MG63 (cell line): ENCODE measurements around the gene MARCHF4. TPM values are rescaled to one million over a fixed set of nuclear protein-coding genes. Genes with fewer than 3 reads are reported as not detected.
A peak's percentile ranks its signal among the peaks of the same experiment; 100 is the strongest.
"Not testable (repeated sequence)": the region's sequence is repeated elsewhere in the genome, so short reads cannot be mapped to it uniquely, and the experiment has no call there.

Experiments used
- DNase-seq: peaks from one replicate; pipeline ENCODE4 v3.0.0-alpha.2; 2020
- H3K27me3 ChIP-seq: fragments of 250-450 bp; sonication (Bioruptor Pico); 2 replicates; pipeline ENCODE4 v1.5.1; 2020; ENCODE audit warnings: mild to moderate bottlenecking, moderate library complexity
- H3K36me3 ChIP-seq: fragments of 250-450 bp; sonication (Bioruptor Pico); 2 replicates; pipeline ENCODE4 v1.5.1; 2020; ENCODE audit warnings: mild to moderate bottlenecking, moderate library complexity
- H3K4me3 ChIP-seq: fragments of 250-450 bp; sonication (Bioruptor Pico); 2 replicates; pipeline ENCODE4 v1.5.1; 2020; ENCODE audit warnings: mild to moderate bottlenecking, moderate library complexity
- H3K9me3 ChIP-seq: fragments of 250-450 bp; sonication (Bioruptor Pico); 2 replicates; pipeline ENCODE4 v1.5.1; 2020; ENCODE audit warnings: mild to moderate bottlenecking, moderate library complexity
- total RNA-seq: library from RNA; depleted of rRNA; stranded (reverse); fragments of >200 nt; shearing (Covaris generic); gene quantifications from 2 replicates; pipeline ENCODE4 v1.2.3, GENCODE V29; 2014; ENCODE audit warnings: low replicate concordance

The MARCHF4 gene
- total RNA-seq, 1 experiment from 2014 or later: 0.03 TPM

DNA sequence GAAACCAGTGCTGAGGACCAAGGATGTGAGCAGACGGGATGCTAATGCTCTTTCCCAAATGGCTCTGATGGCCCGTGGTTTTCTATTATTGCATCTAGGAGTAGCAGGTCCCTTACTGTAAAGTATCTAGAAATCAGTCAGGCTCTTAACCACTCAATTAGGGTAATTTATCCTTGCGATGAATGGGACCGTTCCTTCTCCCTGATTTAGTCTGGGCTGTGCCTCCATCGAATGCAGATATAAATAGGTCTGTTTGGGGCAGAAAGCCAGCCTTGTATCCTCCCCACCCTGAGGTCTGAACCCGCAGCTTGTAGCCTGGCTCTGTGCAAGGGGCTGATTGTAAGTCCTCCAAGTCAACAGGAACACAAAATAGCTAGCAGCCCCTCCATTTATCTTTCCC, 30.5 kb upstream of the MARCHF4 start:
- no peaks in the 10 kb centered on the region for H3K36me3 ChIP-seq
- DNase-seq: no peak
- H3K27me3 ChIP-seq: peaks cover 2% of the 10 kb centered on the region; the same call in 1 of the 2 replicates
- no peaks in the 10 kb centered on the region for H3K9me3 ChIP-seq
- H3K4me3 ChIP-seq: no peak overlapping the region

DNA sequence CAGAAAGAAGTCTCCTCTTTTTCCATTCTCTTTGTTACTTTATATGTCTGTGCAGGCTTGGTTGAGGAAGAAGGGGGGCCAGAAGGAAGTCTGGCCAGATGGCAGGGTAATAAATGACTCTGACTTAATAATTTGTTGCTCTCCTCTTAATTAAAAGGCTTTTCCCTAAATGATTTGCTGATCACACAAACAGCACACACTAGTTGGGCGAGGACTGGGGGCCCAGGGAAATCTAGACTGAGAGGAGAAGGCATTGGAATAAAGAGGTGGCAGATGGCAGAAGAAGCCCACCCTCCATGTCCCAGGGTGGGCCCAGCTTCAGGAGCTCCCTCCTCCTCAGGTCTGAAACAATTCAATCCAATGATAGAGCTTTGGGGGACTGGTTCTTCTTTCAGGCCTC, 27.3 kb upstream of the MARCHF4 start:
- Histone ChIP-seq H3K36me3 (no peaks in the 10 kb centered on the region), H3K4me3 (no peak overlapping the region), H3K27me3 (no peaks in the 10 kb centered on the region), H3K9me3 (no peaks in the 10 kb centered on the region)
- no peak for DNase-seq

DNA sequence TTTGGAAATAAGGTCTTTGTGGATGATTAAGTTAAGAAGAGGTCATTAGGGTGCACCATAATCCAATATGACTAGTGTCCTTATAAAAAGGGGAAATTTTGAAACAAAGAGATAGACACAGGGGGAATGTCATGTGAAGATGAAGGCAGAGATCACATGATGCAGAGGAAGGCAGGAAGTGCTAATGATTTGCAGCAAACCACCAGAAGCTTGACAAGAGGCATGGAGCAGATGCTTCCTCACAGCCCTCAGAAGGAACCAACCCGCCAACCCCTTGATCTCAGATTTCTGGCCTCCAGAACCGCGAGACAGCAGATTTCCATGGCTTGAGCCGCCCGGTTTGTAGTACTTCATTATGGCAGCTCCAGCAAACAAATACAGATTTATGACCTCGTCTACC, 22.6 kb upstream of the MARCHF4 start:
- no peak for DNase-seq
- no peaks in the 10 kb centered on the region for H3K27me3 ChIP-seq
- no peak overlapping the region for H3K4me3 ChIP-seq
- no peaks in the 10 kb centered on the region for H3K9me3 ChIP-seq
- no peaks in the 10 kb centered on the region for H3K36me3 ChIP-seq

DNA sequence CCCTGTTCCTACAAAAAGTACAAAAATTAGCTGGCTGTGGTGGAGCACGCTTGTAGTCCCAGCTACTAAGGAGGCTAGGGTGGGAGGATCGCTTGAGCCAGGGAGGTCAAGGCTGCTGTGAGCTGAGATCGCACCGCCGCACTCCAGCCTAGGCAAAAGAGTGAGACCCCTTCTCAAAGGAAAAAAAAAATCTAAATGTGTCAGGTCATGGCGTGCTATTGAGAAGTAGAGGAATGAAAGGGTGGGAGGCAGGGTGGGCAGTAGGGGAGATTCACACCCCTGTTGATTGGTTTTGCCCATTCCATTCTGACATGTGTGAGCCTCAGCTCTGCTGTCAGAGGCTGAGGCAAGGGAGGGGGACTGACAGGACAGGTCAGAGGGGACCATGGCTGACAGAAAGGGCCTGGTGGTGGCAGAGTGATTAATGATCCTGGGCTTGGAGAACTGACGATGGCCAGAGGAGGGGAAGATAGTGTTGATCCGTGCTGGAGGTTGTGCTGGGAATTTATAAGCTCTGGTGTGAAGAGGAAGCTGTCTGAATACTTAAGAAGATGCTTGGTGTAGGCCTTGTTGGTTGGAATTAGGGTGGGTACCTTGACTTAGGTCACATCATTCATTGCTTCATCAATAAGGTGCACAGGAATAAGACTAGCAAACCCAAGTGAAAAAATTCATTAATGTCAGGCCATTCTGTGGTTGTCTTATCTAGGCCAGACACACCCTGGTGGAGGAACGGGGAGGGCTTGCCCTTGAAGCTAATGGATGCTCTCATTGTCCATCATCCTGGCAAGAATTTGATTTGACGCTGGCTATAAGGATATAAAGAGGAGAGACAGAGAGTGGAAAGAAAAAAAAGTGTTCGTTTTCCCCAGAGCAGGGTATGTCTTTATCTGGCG, 20.9 kb upstream of the MARCHF4 start:
- H3K27me3 ChIP-seq: no peaks in the 10 kb centered on the region
- DNase-seq: no peak
- H3K36me3 ChIP-seq: no peaks in the 10 kb centered on the region
- H3K9me3 ChIP-seq: no peaks in the 10 kb centered on the region
- H3K4me3 ChIP-seq: no peak overlapping the region

DNA sequence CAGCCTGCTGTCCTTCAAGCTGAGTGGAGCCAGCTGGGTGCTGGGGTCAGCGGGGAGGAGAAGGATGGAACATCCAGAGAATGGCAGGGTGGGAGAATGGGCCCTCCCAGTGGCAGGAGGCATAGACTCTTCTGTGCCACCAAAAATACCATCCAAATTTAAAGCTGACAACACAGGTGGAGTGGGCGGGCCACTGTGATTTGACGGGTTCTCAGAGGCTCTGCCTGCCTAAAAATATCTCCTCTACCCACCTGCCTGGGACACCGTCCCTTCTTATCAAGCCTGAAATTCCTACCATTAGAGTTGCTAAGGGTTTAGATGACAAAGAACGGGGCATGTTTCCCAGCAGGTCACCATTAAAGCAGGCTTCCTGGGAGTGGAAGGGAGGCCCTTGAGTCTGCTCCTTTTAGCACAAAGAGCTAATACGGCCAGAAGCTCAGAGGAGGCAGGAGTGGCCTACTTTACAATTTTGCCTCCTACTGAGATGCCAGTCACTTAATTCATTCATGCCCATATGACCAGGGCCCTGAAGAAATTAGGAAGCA, 19.8 kb upstream of the MARCHF4 start:
- Histone ChIP-seq H3K27me3 (no peaks in the 10 kb centered on the region), H3K36me3 (no peaks in the 10 kb centered on the region), H3K4me3 (no peak overlapping the region), H3K9me3 (no peaks in the 10 kb centered on the region)
- no peak for DNase-seq

DNA sequence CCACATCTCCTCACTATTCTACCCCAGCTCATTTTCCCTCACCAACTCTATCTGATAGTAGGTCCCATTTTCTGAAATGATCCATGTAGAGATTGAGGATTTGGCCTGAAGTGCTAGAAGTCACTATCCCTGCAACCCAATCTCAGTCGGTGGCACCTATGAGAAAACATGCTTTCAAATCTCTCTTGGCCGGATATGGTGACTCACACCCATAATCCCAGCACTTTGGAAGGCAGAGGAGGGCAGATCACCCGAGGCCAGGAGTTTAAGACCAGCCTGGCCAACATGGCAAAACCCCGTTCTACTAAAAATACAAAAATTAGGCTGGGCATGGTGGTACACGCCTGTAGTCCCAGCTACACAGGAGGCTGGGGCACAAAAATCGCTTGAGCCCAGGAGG, 19.1 kb upstream of the MARCHF4 start:
- no peaks in the 10 kb centered on the region for H3K27me3 ChIP-seq
- H3K4me3 ChIP-seq: no peak overlapping the region
- DNase-seq: peak; percentile 60
- H3K36me3 ChIP-seq: no peaks in the 10 kb centered on the region
- no peaks in the 10 kb centered on the region for H3K9me3 ChIP-seq

DNA sequence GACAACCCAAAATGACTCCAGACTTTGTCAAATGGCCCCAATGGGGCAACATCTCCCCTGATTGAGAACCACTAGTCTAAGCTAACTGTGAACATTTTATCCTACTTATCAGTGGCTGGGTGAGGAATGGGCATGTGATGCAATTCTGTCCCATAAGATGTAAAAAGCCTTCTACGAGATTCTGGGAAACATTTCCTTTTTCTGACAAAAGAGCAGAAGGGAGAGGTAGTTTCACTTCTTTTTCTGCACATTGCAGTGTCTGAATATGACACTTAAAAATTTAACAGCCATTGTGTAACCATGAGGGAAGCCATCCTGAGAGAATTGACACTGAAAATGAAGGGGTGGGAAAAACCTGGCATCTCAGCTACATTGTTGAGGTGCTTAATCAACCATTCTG, 17.3 kb upstream of the MARCHF4 start:
- DNase-seq: no peak
- Histone ChIP-seq H3K4me3 (no peak overlapping the region), H3K36me3 (no peaks in the 10 kb centered on the region), H3K27me3 (no peaks in the 10 kb centered on the region), H3K9me3 (no peaks in the 10 kb centered on the region)

DNA sequence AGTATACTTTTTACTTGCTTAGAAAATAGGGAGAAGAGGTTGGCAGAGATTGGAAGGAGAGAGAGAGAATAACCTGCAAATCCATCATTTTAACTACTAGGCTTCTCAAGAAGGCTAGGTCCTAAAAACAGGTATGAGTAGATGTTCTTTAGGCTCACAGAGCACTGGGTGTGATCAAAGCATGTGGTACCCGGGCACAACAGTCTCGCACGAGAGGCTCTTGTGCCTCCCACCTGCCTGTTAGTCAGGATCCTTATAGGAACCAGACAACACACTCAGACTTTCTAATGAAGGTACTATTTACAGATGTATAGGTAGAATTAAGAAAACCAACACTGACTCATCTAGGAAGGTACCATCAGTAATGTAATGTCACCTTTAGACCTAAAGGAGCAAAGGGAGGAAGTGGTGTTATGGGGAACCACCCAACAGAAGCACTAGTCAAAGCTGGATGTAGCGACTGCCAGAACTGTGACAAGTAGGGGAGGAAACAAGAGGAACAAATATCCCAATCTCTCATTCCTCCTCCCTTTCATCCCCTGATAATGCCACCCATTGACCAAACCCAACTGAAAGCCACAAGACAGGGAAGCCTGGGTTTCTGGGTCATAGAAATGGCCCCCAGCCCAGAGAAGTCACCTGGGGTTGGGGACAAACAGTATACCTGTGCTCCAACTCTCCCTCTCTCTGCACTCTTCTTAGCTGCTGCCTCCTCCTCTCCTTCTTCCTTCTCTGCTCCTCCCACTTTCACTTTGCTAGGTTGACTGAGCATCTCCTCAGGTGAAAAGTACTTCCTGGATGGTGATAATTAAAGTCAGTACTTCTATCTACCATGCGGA, 16.0 kb upstream of the MARCHF4 start:
- Histone ChIP-seq H3K27me3 (no peaks in the 10 kb centered on the region), H3K4me3 (no peak overlapping the region), H3K9me3 (peaks cover 4% of the 10 kb centered on the region; the same call in 1 of the 2 replicates), H3K36me3 (no peaks in the 10 kb centered on the region)
- DNase-seq: no peak

DNA sequence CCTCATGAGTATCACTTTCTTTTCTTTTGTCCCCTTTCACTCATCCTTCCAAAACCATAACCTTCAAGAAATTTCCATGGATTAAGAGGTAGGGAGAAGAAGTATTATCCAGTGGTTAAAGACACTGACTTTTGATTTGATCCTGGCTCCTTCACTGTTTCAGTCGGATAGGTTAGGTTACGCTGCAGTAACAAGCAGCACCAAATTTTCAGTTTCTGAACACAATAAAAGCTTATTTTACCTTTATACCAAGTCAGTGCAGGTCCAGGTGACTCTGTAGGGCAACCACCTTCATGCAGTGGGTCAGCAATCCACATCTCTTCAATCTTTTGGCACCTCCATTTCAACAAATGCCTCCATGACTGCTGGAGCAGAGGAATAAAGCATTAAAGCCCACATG, 15.0 kb upstream of the MARCHF4 start:
- no peaks in the 10 kb centered on the region for H3K27me3 ChIP-seq
- H3K9me3 ChIP-seq: peaks cover 4% of the 10 kb centered on the region; the same call in 1 of the 2 replicates
- DNase-seq: no peak
- H3K36me3 ChIP-seq: no peaks in the 10 kb centered on the region
- H3K4me3 ChIP-seq: no peak overlapping the region

DNA sequence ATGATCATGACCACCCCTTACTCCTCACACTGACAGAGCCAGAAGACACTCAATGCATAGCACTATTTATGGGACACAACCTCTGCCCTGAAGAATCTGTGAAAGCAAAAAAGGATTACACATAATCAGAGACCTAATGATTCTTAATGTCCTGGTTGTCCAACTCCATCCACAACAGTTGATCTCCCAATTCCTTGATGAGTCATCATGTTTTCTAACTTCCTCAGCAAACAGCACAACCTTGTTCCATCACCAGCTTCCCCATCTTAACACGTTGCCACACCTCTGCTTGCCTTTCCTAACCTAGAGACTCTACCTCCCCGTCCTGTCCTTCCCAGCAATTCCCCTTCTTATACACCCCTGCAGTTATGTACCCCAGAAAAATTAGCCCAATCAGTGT, 13.2 kb upstream of the MARCHF4 start:
- Histone ChIP-seq H3K36me3 (no peaks in the 10 kb centered on the region), H3K27me3 (no peaks in the 10 kb centered on the region), H3K4me3 (no peak overlapping the region), H3K9me3 (peaks cover 4% of the 10 kb centered on the region; the same call in 1 of the 2 replicates)
- DNase-seq: no peak

DNA sequence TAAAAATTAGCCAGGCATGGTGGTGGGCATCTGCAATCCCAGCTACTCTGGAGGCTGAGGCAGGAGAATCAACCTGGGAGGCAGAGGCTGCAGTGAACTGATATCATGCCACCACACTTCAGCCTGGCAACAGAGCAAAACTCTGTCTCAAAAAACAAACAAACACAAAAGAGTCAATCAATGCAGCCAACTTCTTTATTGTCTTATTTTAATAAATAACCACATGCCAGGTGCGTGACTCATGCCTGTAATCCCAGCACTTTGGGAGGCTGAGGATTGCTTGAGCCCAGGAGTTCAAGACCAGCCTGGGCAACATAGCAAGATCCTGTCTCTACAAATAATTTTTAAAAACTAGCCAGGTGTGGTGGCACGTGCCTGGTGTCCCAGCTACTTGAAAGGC, 12.1 kb upstream of the MARCHF4 start:
- DNase-seq: peak; percentile 35
- not testable (repeated sequence) for H3K4me3 ChIP-seq, H3K27me3 ChIP-seq, H3K36me3 ChIP-seq, H3K9me3 ChIP-seq

DNA sequence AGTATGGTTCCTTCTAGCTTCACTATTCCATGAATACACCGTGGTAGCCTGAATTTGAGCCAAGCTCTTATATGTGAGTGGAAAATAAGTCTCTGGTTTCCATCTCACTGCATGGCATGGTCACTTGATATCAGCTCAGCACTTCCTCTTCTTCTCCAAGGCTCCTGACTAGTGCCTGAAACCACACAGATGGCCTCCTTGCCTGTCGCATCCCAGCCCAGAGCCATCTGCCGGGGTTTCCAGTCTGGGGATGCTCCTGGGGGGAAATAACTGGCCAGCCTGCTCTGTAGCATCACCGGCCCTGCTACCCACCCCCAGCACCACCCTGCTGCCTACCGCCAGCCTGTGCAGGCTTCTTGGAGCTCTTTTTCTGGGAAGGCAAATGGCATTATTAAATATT, 7.7 kb upstream of the MARCHF4 start:
- no peaks in the 10 kb centered on the region for H3K36me3 ChIP-seq
- no peaks in the 10 kb centered on the region for H3K27me3 ChIP-seq
- peaks cover 4% of the 10 kb centered on the region; the same call in 1 of the 2 replicates for H3K9me3 ChIP-seq
- DNase-seq: no peak
- no peak overlapping the region for H3K4me3 ChIP-seq

DNA sequence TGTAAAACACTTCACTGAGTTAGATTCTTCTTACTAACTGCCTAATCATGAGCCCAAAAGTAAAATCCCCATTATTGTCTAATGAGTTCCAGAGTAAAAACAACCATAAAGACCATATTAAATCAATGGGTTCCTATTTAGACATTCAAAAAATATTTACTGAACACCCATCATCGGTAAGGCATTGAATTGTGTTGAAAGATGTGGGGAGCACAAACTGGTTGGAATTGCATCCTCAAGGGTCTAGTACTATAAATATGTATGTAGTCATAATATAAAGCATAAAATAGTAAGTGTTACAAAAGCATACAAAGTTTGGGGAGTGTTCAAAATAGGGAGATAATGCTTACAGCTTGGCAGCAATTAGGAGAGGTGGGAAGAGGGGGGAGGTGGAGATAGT, 3.0 kb upstream of the MARCHF4 start:
- Histone ChIP-seq H3K27me3 (peaks cover 16% of the 10 kb centered on the region), H3K36me3 (no peaks in the 10 kb centered on the region), H3K4me3 (no peak overlapping the region), H3K9me3 (no peaks in the 10 kb centered on the region)
- no peak for DNase-seq

DNA sequence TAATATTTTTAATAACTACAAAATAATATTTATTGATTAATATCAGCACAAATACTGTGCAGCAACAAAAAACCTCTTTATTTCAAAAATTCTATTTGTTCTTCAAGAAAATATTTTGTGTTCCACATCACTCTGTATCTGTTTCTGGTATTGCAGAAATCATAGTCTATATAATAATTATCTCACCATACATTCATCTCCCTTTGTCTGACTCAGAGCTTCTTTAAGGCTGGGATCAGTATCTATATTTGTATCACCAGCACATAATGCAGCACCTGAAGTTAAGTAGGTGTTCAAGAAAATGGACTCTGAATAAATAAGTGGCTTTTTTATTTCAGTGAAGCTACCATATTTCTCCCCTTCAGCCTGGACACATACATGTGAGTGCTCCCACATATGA, 1.6 kb upstream of the MARCHF4 start:
- no peak for DNase-seq
- no peak overlapping the region for H3K4me3 ChIP-seq
- H3K9me3 ChIP-seq: no peaks in the 10 kb centered on the region
- H3K27me3 ChIP-seq: peaks cover 26% of the 10 kb centered on the region
- H3K36me3 ChIP-seq: no peaks in the 10 kb centered on the region

DNA sequence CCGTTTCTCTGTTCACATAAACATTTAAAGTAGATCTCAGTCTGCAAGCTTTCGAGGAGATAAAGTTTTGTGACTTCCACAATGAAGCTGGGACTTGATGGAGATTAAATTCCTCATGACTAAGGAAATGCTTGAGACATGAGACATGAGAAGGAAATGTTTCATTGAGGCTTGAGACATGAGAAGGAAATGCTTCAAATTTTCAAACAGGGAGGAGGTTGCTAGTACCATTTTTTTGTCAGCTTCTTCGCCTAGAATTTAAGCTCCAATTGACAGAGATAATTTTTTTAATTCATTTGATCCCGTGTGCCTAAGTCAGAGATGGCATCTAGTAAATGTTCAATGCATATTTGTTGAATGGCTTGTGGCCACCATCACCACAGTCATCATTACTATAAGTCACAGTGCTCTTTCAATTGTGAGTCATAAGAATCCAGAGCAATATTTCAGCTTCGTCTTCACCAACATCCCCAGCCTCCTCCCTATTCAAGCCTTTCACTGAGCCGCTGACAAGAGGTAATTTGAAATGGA, 543 bp upstream of the MARCHF4 start:
- H3K9me3 ChIP-seq: no peaks in the 10 kb centered on the region
- H3K27me3 ChIP-seq: peaks cover 34% of the 10 kb centered on the region
- H3K4me3 ChIP-seq: peak overlapping the region; percentile 19; the same call in 1 of the 2 replicates
- no peak for DNase-seq
- no peaks in the 10 kb centered on the region for H3K36me3 ChIP-seq

DNA sequence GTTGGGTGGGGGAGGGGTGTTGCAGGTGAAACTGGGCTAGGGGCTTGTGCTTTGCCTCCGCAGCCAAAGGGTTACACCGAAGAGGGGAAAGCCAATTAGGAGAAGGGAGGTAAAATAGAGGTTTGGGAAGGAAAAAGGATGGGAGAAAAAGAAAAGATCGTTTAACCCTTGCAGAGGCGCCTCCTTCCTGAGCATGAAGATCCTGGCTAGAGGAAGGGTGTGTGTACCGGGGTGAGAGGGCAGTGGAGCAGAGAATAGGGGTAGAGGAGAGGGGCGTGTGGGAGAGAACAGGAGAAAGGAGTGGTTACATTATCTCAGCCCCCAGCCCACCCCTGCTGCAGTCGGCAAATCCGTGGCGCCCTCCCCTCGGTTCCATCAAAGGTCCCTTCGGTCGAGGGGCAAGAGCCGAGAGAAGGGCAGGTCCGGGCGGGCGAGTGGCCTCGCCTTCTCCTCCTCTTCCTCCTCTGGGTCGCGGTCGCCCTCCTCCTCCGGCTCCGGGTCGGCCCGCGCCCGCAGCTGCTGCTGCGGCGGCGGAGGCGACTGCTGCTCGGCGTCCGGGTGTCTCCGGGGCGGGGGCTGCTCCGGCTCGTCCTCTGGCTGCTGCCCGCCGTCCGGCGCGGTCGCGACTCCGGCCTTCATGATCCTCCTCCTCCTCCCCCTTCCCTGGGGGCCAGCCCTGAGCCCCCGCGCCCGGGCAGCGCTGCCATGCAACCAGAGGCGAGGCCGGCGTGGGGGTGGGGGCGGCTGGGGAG, 1.1 kb downstream of the MARCHF4 start:
- Histone ChIP-seq H3K4me3 (no peak overlapping the region; the same call in 1 of the 2 replicates), H3K36me3 (no peaks in the 10 kb centered on the region), H3K9me3 (no peaks in the 10 kb centered on the region), H3K27me3 (peaks cover 40% of the 10 kb centered on the region)
- DNase-seq: no peak
